GM23338 (cell line): Measurements from ENCODE around the gene CNOT10.

Experiments
- CREB1 ChIP-seq: fragments of 250-450 bp; sonication (Bioruptor Pico); IDR thresholded peaks from 2 replicates; pipeline ENCODE4 v1.5.0; 2020; ENCODE audit warnings: low read depth, mild to moderate bottlenecking, moderate library complexity
- EZH2 ChIP-seq: fragments of 200-600 bp; sonication (generic); IDR thresholded peaks from one replicate; pipeline ENCODE4 v1.8.0; 2017; ENCODE audit warnings: antibody characterized with exemption, mild to moderate bottlenecking, low read depth; ENCODE audit not compliant: unreplicated experiment
- EZH2phosphoT487 ChIP-seq: fragments of 200-600 bp; sonication (generic); IDR thresholded peaks from one replicate; pipeline ENCODE4 v1.8.1; 2018; ENCODE audit warnings: antibody characterized with exemption; ENCODE audit not compliant: unreplicated experiment
- JUNB ChIP-seq: IDR thresholded peaks from one replicate; pipeline ENCODE4 v1.6.1; 2016; ENCODE audit warnings: antibody characterized with exemption; ENCODE audit not compliant: unreplicated experiment
- NANOG ChIP-seq: IDR thresholded peaks from 2 replicates; pipeline ENCODE4 v1.6.1; 2016; ENCODE audit warnings: antibody characterized with exemption, borderline replicate concordance
- POLR2AphosphoS5 ChIP-seq: IDR thresholded peaks from 2 replicates; pipeline ENCODE4 v1.6.1; 2016; ENCODE audit warnings: antibody characterized with exemption, low read depth
- STAT1 ChIP-seq: IDR thresholded peaks from one replicate; pipeline ENCODE4 v1.6.1; 2016; ENCODE audit warnings: antibody characterized with exemption; ENCODE audit not compliant: unreplicated experiment
- ZNF114 ChIP-seq: fragments of 250-450 bp; sonication (Bioruptor Pico); IDR thresholded peaks from 2 replicates; pipeline ENCODE4 v1.5.0; 2020; ENCODE audit warnings: mild to moderate bottlenecking, moderate library complexity
- ZNF331 ChIP-seq: fragments of 250-450 bp; sonication (Bioruptor Pico); IDR thresholded peaks from 2 replicates; pipeline ENCODE4 v1.5.0; 2020; ENCODE audit warnings: low read depth, mild to moderate bottlenecking, moderate library complexity
- TF ChIP-seq, protein P1 (sequence below), 2 experiments: fragments of 200-600 bp in 1 of 2; sonication (generic) in 1 of 2; conservative IDR thresholded peaks; 2 replicates each; pipeline versions ENCODE4 v1.5.1 to v1.6.1; 2016 to 2017; ENCODE audit warnings: antibody characterized with exemption in 2 of 2, low read depth in 2 of 2, mild to moderate bottlenecking in 2 of 2, moderate library complexity in 1 of 2
- TF ChIP-seq, protein P2 (sequence below): IDR thresholded peaks from one replicate; pipeline ENCODE4 v1.6.1; 2018; ENCODE audit warnings: antibody characterized with exemption; ENCODE audit not compliant: unreplicated experiment
- TF ChIP-seq, protein P3 (sequence below): fragments of 250-450 bp; sonication (Bioruptor Pico); IDR thresholded peaks from 2 replicates; pipeline ENCODE4 v1.5.0; 2020; ENCODE audit warnings: mild to moderate bottlenecking, moderate library complexity
- TF ChIP-seq, protein P4 (sequence below): IDR thresholded peaks from 2 replicates; pipeline ENCODE4 v1.6.1; 2016; ENCODE audit warnings: antibody characterized with exemption

DNA sequence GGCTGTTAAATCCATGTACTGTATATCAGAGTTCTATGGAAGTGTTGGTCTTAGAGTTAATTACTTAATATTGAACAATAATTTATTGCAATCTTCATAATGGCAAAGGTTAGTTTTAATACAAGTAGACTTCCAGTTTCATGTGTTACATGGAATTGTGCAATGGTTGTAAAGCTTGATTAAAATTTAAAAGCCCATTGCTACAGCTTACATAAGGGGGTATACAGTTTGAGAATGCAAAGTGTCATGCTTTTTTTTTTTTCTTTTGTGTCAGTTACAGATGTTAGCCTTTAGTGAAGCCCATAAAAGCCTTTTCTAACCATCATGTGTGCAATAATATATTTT is 22.0 kb downstream of the CNOT10 start:
- TF ChIP-seq, protein P1, sequence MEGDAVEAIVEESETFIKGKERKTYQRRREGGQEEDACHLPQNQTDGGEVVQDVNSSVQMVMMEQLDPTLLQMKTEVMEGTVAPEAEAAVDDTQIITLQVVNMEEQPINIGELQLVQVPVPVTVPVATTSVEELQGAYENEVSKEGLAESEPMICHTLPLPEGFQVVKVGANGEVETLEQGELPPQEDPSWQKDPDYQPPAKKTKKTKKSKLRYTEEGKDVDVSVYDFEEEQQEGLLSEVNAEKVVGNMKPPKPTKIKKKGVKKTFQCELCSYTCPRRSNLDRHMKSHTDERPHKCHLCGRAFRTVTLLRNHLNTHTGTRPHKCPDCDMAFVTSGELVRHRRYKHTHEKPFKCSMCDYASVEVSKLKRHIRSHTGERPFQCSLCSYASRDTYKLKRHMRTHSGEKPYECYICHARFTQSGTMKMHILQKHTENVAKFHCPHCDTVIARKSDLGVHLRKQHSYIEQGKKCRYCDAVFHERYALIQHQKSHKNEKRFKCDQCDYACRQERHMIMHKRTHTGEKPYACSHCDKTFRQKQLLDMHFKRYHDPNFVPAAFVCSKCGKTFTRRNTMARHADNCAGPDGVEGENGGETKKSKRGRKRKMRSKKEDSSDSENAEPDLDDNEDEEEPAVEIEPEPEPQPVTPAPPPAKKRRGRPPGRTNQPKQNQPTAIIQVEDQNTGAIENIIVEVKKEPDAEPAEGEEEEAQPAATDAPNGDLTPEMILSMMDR (conservative IDR thresholded peaks at IDR 0.05; ENCODE audit: low read depth in 2 of 2): no peak
- TF ChIP-seq ZNF331 (CRISPR knock-in tag) (no peak), EZH2phosphoT487 (no peak), POLR2AphosphoS5 (no peak), EZH2 (no peak), JUNB (no peak), STAT1 (no peak), NANOG (no peak), CREB1 (CRISPR knock-in tag) (no peak), ZNF114 (CRISPR knock-in tag) (no peak)
- TF ChIP-seq, protein P2, sequence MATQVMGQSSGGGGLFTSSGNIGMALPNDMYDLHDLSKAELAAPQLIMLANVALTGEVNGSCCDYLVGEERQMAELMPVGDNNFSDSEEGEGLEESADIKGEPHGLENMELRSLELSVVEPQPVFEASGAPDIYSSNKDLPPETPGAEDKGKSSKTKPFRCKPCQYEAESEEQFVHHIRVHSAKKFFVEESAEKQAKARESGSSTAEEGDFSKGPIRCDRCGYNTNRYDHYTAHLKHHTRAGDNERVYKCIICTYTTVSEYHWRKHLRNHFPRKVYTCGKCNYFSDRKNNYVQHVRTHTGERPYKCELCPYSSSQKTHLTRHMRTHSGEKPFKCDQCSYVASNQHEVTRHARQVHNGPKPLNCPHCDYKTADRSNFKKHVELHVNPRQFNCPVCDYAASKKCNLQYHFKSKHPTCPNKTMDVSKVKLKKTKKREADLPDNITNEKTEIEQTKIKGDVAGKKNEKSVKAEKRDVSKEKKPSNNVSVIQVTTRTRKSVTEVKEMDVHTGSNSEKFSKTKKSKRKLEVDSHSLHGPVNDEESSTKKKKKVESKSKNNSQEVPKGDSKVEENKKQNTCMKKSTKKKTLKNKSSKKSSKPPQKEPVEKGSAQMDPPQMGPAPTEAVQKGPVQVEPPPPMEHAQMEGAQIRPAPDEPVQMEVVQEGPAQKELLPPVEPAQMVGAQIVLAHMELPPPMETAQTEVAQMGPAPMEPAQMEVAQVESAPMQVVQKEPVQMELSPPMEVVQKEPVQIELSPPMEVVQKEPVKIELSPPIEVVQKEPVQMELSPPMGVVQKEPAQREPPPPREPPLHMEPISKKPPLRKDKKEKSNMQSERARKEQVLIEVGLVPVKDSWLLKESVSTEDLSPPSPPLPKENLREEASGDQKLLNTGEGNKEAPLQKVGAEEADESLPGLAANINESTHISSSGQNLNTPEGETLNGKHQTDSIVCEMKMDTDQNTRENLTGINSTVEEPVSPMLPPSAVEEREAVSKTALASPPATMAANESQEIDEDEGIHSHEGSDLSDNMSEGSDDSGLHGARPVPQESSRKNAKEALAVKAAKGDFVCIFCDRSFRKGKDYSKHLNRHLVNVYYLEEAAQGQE: no peak
- TF ChIP-seq, protein P3, sequence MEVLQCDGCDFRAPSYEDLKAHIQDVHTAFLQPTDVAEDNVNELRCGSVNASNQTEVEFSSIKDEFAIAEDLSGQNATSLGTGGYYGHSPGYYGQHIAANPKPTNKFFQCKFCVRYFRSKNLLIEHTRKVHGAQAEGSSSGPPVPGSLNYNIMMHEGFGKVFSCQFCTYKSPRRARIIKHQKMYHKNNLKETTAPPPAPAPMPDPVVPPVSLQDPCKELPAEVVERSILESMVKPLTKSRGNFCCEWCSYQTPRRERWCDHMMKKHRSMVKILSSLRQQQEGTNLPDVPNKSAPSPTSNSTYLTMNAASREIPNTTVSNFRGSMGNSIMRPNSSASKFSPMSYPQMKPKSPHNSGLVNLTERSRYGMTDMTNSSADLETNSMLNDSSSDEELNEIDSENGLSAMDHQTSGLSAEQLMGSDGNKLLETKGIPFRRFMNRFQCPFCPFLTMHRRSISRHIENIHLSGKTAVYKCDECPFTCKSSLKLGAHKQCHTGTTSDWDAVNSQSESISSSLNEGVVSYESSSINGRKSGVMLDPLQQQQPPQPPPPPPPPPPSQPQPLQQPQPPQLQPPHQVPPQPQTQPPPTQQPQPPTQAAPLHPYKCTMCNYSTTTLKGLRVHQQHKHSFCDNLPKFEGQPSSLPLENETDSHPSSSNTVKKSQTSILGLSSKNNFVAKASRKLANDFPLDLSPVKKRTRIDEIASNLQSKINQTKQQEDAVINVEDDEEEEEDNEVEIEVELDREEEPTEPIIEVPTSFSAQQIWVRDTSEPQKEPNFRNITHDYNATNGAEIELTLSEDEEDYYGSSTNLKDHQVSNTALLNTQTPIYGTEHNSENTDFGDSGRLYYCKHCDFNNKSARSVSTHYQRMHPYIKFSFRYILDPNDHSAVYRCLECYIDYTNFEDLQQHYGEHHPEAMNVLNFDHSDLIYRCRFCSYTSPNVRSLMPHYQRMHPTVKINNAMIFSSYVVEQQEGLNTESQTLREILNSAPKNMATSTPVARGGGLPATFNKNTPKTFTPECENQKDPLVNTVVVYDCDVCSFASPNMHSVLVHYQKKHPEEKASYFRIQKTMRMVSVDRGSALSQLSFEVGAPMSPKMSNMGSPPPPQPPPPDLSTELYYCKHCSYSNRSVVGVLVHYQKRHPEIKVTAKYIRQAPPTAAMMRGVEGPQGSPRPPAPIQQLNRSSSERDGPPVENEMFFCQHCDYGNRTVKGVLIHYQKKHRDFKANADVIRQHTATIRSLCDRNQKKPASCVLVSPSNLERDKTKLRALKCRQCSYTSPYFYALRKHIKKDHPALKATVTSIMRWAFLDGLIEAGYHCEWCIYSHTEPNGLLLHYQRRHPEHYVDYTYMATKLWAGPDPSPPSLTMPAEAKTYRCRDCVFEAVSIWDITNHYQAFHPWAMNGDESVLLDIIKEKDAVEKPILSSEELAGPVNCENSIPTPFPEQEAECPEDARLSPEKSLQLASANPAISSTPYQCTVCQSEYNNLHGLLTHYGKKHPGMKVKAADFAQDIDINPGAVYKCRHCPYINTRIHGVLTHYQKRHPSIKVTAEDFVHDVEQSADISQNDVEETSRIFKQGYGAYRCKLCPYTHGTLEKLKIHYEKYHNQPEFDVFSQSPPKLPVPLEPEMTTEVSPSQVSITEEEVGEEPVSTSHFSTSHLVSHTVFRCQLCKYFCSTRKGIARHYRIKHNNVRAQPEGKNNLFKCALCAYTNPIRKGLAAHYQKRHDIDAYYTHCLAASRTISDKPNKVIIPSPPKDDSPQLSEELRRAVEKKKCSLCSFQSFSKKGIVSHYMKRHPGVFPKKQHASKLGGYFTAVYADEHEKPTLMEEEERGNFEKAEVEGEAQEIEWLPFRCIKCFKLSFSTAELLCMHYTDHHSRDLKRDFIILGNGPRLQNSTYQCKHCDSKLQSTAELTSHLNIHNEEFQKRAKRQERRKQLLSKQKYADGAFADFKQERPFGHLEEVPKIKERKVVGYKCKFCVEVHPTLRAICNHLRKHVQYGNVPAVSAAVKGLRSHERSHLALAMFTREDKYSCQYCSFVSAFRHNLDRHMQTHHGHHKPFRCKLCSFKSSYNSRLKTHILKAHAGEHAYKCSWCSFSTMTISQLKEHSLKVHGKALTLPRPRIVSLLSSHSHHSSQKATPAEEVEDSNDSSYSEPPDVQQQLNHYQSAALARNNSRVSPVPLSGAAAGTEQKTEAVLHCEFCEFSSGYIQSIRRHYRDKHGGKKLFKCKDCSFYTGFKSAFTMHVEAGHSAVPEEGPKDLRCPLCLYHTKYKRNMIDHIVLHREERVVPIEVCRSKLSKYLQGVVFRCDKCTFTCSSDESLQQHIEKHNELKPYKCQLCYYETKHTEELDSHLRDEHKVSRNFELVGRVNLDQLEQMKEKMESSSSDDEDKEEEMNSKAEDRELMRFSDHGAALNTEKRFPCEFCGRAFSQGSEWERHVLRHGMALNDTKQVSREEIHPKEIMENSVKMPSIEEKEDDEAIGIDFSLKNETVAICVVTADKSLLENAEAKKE: no peak
- TF ChIP-seq, protein P4, sequence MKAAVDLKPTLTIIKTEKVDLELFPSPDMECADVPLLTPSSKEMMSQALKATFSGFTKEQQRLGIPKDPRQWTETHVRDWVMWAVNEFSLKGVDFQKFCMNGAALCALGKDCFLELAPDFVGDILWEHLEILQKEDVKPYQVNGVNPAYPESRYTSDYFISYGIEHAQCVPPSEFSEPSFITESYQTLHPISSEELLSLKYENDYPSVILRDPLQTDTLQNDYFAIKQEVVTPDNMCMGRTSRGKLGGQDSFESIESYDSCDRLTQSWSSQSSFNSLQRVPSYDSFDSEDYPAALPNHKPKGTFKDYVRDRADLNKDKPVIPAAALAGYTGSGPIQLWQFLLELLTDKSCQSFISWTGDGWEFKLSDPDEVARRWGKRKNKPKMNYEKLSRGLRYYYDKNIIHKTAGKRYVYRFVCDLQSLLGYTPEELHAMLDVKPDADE: no peak
